H1 (cell line): ENCODE results near the gene PITPNC1.

Source experiments
- CBX5 ChIP-seq: fragments of 300-800, 300-1000 bp; sonication (generic); IDR thresholded peaks from 2 replicates; pipeline ENCODE4 v1.7.1; 2016; ENCODE audit warnings: antibody characterized with exemption, low read length, low read depth
- CEBPB ChIP-seq: IDR thresholded peaks from 2 replicates; pipeline ENCODE4 v1.6.1; 2012; ENCODE audit warnings: low read depth, low read length
- CREB1 ChIP-seq: IDR thresholded peaks from 2 replicates; pipeline ENCODE4 v1.6.1; 2012; ENCODE audit warnings: inconsistent platforms
- EZH2 ChIP-seq: fragments of 200-600 bp; sonication (generic); IDR thresholded peaks from 2 replicates; pipeline ENCODE4 v1.7.1; 2012; ENCODE audit warnings: low read depth, mild to moderate bottlenecking, moderate library complexity, low read length, inconsistent platforms; ENCODE audit not compliant: severe bottlenecking
- GABPA ChIP-seq: IDR thresholded peaks from 2 replicates; pipeline ENCODE4 v1.6.1; 2011; ENCODE audit warnings: mild to moderate bottlenecking, low read length, moderate library complexity, borderline replicate concordance; ENCODE audit not compliant: insufficient read depth
- POLR2A ChIP-seq, 2 experiments: IDR thresholded peaks; 1 replicate in 1 of 2; 2 replicates in 1 of 2; pipeline ENCODE4 v1.6.1; 2011; ENCODE audit warnings: low read depth in 2 of 2, low read length in 2 of 2, mild to moderate bottlenecking in 2 of 2; ENCODE audit errors: control extremely low read depth in 1 of 2
- RAD21 ChIP-seq, 2 experiments: IDR thresholded peaks in 1 of 2; conservative IDR thresholded peaks in 1 of 2; 2 replicates each; pipeline ENCODE4 v1.6.1; 2011; ENCODE audit warnings: low read depth in 2 of 2, low read length in 2 of 2, improper control_type of control experiment in 1 of 2, inconsistent platforms in 1 of 2, mild to moderate bottlenecking in 1 of 2, moderate library complexity in 1 of 2
- RXRA ChIP-seq: IDR thresholded peaks from 2 replicates; pipeline ENCODE4 v1.6.1; 2011; ENCODE audit warnings: low read depth, mild to moderate bottlenecking, low read length, moderate library complexity; ENCODE audit not compliant: insufficient read depth
- SIRT6 ChIP-seq: IDR thresholded peaks from one replicate; pipeline ENCODE4 v1.7.1; 2012; ENCODE audit warnings: low read length, inconsistent platforms
- SIX5 ChIP-seq: IDR thresholded peaks from 2 replicates; pipeline ENCODE4 v1.6.1; 2011; ENCODE audit warnings: mild to moderate bottlenecking, low read depth, low read length
- USF2 ChIP-seq: IDR thresholded peaks from 2 replicates; pipeline ENCODE4 v1.6.1; 2011; ENCODE audit warnings: low read length, improper control_type of control experiment

- no peak for TF ChIP-seq SIX5
- no peak for TF ChIP-seq CBX5
- no peak for TF ChIP-seq RXRA
- no peak for TF ChIP-seq GABPA
- no peak for TF ChIP-seq USF2
- TF ChIP-seq SIRT6 = no peak
- TF ChIP-seq CEBPB = no peak
- no peak for TF ChIP-seq POLR2A (IDR thresholded peaks at IDR 0.05; ENCODE audit: control extremely low read depth in 1 of 2, low read depth in 2 of 2, low read length in 2 of 2)
- no peak for TF ChIP-seq RAD21 (IDR thresholded peaks at IDR 0.05 in 1 of 2, conservative IDR thresholded peaks at IDR 0.05 in 1 of 2; ENCODE audit: low read depth in 2 of 2, low read length in 2 of 2)
- TF ChIP-seq EZH2 = no peak
- no peak for TF ChIP-seq CREB1
These were observed 13.0 kb downstream of the PITPNC1 start for GRCh38 chr17:67390006-67390645.
